ENCODE results near the gene WASF3.

DNA sequence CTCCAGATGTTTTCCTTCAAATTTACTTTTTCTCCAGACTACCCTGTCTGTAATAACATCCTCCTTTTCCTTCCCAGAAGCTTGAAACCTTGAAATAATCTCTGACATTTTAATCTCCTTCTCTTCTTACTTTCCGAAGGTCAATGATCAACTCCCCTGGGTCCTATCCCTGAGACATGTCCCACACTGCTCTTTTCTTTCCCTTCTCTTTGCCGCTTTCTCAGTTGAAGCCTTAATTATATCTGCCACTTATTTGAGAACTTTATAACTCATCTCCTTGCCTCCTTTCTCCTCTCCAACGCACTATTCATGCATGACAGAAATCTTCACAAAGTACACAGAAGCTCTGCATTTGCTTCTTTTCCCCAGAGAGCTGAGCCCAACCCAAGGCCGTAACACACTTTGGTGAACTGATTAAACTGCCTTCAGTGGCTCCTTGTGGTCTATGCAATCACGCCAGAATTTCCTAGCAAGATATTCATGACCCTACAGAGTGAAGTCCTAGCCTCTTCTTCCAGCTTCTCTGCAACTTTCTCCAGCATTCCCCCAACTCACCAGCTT, 9.2 kb upstream of the WASF3 start:
- TF ChIP-seq, protein P1, sequence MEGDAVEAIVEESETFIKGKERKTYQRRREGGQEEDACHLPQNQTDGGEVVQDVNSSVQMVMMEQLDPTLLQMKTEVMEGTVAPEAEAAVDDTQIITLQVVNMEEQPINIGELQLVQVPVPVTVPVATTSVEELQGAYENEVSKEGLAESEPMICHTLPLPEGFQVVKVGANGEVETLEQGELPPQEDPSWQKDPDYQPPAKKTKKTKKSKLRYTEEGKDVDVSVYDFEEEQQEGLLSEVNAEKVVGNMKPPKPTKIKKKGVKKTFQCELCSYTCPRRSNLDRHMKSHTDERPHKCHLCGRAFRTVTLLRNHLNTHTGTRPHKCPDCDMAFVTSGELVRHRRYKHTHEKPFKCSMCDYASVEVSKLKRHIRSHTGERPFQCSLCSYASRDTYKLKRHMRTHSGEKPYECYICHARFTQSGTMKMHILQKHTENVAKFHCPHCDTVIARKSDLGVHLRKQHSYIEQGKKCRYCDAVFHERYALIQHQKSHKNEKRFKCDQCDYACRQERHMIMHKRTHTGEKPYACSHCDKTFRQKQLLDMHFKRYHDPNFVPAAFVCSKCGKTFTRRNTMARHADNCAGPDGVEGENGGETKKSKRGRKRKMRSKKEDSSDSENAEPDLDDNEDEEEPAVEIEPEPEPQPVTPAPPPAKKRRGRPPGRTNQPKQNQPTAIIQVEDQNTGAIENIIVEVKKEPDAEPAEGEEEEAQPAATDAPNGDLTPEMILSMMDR (conservative IDR thresholded peaks at IDR 0.05) = no peak
- no peak for TF ChIP-seq ZFX (IDR thresholded peaks at IDR 0.05)
